GM18507 (cell line): ENCODE measurements around the gene F5.
"Not testable (repeated sequence)": the region's sequence is repeated elsewhere in the genome, so short reads cannot be mapped to it uniquely, and the experiment has no call there.

Source experiments
- DNase-seq: peaks from one replicate; pipeline ENCODE4 v3.0.0; 2011; ENCODE audit warnings: low read depth; ENCODE audit not compliant: insufficient read length; ENCODE audit errors: extremely low spot score
- FAIRE-seq: peaks from 2 replicates; lab custom pipeline; 2011; peaks lifted over from hg19 to GRCh38; lab: Jason Lieb, UNC

The F5 gene

DNA sequence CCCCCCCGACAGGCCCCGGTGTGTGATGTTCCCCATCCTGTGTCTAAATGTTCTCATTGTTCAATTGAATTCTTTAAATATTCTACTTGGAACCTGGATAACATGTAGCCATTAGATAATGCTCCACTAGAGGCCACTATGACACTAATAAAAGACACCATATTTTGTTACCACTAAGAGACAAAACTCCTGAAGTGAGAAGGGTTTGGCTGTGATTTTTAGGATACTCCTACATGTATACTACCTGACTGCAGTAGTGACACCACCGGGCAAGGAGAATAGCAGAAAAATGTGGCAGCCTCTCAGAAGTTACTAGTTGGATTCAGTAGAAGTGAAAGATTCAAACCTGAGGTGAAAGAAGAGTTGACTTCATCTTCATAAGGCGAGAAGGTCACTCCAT, 36.0 kb downstream of the F5 start:
- peak; percentile 3 for DNase-seq
- peak; percentile 77 for FAIRE-seq

DNA sequence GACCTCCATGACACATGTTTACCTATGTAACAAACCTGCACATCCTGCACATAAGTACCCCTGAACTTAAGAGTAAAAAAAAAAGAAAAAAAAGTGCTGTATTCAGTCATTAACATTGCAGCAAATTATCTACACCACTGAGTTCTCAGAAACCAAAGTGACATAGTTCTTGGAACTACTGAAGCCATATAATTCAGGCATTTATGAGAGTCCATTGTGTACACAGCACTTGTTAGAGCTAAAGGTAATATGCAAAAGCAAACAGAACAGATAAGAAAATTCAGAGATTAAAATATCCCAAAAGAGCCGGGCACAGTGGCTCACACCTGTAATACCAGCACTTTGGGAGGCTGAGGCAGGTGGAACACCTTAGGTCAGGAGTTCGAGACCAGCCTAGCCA, 38.0 kb downstream of the F5 start:
- FAIRE-seq (no peak), DNase-seq (no peak)

DNA sequence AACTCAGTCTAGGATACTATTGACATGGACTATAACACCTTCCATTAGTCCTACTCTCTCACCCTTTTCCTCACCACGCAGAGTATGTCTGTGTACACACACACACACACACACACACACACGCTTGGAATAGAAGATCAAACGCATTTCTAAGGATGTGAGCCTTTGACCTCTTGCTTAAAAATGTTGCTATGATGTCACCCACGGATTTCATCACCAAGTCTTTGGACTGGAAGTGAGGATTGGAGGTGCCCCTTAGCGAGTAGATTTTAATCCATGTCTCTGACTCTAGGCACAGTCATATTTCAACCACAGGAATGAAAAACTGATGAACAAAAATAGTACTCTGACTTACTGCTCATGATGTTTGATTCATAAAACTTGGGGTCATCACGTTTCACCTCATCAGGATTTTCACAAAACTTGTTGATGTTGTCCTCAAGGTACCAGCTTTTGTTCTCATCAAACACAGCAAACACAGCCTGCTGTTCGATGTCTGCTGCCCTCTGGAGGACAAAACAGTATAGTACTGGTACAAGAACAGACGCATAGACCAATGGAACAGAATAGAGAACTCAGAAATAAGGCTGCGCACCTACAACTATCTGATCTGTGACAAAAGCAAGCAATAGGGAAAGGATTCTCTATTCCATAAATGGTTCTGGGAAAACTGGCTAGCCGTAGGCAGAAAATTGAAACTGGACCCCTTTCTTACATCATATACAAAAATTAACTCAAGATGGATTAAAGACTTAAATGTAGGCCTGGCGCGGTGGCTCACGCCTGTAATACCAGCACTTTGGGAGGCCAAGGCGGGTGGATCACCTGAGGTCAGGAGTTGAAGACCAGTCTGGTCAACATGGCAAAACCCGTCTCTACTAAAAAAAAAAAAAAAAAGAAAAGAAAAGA, 39.9 kb downstream of the F5 start:
- DNase-seq, result peak; percentile 5
- peak; percentile 91 for FAIRE-seq

DNA sequence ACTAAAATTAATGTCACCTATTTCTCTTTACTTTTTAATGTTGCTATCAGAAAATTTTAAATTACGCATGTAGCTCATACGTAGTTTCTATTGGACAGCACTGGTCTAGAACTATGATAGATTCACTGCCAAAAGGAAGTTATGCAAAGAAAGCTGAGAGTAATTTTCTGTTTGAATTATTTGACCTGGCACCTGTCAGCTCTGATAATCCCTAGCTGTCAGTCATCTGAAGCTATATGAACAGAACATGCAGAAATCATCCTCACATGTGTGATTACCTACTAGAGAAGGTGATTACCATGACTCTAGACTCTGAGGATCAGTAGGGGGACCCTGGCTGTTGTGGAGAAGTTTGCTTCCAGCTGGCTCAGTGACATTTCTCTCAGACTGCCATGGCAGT, 40.8 kb downstream of the F5 start:
- FAIRE-seq (no peak), DNase-seq (no peak)

DNA sequence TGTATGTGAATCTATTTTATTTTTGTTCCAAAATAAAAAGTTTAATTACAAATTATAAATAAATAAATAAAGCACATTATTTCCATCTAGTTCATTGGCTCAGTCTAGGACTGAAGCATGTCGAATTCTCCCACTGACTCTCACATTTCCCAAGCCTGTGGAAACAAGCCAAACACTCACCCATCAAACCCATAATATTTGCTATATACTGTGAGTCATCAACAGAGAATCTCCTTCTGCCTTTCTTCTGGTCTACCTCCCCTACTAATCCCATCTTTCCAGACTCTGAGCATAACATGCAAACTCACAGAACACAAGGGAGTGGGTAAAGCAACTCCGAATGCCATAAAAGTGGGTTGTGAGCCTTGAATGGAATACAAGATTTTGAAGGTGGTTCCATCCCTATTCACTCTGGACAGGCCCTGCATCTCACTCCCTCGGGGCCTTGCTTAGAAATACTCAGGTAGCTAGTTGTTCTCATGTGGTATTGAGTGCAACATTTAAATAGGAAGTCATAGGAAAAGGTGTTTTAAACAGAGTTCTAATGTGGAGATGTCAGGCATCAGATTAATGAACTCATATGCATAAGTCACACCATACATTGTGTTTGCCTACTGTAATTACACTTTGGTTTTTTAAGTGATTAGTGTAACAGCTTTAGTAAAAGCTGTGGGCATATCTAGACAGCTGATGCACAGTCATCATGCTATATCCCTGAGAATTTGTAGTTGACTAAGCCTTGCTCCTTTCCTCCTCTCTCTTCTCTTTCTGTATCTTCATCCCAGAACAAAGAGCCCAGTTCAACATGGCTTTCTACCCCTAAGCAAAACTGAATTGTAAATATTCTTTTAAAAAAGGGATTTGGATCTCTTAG, 47.0 kb downstream of the F5 start:
- FAIRE-seq (no peak), DNase-seq (no peak)

DNA sequence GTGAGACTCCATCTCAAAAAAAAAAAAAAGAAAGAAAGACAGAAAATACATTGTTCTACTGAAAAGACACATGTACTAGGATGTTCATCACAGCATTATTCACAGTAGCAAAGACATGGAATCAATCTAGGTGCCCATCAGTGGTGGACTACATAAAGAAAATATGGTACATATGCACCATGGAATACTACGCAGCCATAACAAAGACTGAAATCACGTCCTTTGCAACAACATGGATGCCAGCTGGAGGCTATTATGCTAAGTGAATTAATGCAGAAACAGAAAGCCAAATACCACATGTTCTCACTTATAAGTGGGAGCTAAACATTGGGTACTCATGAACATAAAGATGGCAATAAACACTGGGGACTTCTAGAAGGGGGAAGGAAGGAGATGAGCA, 51.6 kb downstream of the F5 start:
- no peak for FAIRE-seq
- DNase-seq, result no peak

DNA sequence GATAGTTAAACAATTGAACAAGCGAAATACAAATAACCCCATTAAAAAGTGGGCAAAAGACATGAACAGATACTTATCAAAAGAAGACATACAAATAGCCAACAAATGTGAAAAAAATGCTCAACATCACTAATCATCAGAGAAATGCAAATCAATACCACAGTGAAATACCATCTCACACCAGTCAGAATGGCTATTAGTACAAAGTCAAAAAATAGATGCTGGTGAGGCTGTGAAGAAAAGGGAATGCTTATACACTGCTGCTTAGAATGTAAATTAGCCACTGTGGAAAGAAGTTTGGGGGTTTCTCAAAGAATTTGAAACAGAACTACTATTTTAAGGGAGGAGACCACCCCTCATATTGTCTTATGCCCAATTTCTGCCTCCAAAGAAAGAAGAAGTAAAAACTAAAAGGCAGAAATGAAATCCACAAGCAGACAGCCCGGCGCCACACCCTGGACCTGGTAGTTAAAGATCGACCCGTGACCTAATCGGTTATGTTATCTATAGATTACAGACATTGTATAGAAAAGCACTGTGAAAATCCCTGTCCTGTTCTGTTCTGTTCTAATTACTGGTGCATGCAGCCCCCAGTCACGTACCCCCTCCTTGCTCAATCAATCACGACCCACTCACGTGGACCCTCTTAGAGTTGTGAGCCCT, 52.6 kb downstream of the F5 start:
- not testable (repeated sequence) for FAIRE-seq

DNA sequence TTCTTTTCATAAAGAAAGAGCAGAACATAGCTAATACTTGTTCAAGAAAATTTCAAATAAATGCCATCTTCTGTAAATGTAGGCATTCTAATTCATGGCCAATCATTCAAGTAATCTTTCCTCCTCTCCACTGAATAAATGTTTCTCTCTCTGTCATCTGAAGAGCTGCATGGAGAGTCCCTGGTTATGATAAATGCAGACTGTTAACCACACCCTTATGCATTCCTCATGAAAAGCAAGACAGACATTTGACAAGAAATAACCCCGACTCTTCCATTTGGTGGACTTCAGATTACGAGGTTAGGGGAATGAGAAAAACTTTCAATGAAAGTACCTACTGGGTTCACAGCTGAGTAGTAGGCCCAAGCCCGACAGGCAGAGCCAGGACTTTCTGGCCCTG, 55.8 kb downstream of the F5 start:
- no peak for DNase-seq

More for the DNA sequence above, 52.6 kb downstream of the F5 start:
- not testable (repeated sequence) for DNase-seq

DNA sequence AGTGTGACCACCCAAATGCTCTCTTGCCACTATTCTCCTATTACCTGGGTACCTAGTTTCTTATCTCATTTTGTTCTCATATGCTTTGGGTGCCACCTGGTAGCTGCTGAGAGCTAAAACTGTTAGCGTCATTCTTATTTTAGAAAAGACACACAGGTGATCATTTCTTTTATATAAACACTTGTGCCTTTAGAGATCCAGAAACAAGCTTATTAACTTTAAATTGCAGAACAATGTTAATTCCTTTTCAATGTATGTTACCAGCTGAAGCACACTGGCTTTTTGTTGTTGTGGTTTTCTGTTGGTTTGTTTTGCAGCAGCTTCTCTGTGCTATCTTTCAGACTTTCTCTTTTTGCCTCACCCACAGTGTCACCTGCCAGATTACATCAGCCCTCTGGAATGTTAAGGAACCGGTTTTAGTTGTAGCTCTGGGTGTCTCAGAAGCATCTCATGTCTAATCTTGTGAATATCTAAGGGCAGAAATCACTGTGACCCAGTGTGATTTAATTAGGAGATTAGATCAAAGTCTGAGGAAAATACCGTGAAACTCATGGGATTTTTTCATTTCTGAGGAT, 57.1 kb downstream of the F5 start:
- DNase-seq (no peak), FAIRE-seq (no peak)

More for the DNA sequence above, 55.8 kb downstream of the F5 start:
- no peak for FAIRE-seq

DNA sequence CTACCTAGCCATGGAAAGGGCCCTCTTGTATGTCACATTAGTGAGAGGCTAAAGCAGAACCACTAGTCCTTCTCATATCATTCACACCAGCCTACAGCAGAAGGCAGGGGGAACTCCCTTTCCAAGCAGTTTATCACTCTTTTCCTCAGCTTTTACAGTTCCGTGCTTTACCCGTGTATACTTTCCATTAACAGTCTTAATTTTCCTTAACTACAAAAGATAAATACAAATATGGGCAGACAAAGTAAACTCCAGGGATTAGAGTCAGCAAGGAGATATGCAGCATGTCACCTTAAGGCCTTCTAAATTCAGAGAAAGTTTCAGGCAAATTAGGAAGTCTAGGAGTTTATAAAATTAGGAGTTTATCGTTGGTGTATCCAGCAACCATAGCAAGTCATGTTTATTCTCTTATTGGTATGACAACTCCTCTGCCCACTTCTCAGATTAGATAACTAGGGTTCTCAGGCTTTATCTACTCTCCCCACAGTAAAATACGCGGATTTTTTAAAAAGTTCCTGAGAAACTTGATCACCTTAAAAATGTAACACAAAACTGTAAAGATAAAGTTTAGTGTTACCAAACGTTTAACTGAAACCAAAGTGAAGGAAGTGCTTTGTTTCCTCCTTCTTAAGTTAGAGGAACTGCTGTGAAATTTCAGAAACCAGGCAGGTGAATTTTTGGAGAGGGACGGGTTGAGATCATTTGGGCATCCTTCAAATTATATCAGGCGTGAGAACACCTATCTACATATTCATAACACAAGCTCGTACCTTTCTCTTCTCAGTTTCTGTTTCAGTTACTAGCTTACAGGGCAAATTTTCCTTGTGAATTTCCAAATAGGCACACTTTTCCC, 57.8 kb downstream of the F5 start:
- no peak for FAIRE-seq
- DNase-seq, result no peak

DNA sequence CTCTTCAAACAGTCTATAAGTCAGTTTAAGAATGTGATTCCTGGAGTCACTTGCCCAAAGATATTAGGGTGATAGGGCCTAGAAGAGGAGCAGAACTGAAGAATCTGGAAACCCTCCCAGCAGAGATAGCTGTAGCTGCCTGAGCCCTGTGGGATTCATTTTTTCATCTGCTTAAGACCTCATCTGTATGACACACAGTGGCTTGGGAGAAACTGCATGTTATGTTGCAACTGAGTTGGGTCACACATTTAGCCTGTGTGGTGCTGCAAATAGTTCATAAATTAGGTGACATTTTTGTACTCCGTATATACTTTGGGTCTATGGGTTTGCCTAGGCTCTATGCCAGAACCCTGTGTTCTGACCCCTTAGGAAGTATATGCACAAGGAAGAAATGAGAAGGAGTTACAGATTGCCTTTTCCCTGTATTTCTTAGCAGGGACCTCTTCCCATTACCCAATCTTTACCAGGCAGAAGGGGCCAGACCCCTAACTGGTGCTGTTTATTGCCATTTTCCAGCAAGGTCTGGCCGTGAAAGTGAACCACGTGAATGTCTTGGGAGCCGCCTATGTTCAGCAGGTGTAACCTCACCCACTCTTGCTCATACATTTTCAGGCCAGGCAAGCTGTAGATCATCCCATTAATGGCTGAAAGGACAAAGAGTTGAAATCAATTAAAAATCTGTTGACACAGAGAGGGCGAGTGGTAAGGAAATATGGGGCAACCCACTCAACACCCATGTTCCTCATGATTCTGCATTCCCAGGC, 58.6 kb downstream of the F5 start:
- DNase-seq (no peak), FAIRE-seq (no peak)

DNA sequence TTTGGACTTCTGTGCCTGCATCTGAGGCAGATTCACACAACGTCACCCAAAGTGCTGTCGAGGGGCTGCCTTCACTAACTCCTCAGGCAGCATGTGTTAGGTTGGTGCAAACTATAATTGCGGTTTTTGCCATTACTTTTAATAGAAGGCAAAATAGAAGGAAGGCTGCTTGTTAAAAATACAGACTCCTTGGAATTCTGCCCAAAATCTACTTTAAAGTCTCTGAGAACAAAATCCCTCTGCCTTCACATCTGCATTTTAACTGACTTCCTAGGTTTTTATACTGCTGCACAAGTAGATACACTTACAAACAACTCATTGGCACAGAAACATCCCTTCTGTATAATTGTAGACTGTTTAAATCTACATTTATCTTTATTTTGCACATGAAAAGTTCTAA, 59.3 kb downstream of the F5 start:
- DNase-seq (no peak), FAIRE-seq (no peak)

DNA sequence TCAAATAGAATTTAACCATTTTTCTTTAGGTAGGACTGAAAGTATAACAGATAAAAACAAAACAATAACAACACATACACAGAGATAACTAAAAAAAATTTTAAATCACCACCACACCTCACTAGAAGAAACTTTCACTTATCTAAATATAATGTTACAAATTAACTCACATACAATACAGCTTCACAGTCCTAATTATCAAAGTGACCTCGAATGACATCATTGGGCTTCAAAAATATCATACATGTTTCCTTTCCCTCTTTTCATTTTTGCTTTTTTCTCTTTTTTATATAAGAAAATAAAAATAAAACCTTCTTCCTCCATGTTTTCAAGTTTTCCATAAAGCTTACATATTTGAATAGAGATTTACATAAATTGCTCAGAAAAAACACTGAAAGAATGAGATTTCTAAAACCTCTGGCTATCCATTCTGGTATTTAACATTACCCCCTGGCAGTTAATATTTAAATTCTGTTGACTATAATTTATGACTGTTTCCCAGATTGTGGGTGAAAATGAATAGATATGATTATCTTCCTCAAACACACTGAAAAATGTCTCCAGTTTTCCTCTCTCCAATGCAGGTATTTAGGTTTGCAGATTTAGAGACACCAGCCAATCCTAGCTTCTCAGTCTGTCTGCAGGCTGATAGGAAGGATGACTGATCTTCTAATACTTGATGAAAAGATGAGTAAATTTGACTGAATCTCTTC, 60.0 kb downstream of the F5 start:
- DNase-seq (no peak), FAIRE-seq (no peak)

DNA sequence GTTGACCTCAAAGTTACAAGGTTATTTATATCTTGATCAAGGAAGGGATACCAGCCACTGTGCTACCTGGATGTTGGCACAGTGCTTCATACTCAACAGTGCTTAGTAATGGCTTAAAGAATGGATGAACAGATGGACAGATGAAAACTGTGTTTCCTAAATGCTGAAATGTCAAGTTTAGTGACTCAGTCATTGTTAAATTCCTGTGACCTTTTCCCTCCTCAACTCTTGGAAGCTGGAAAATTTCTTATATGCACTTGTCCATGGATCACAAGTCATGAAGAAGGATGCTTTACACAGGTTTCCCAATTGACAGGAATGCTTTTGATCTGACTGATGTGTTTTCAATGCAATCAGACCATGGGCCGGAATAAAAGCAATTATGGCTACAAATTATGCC, 60.9 kb downstream of the F5 start:
- DNase-seq (no peak), FAIRE-seq (no peak)

DNA sequence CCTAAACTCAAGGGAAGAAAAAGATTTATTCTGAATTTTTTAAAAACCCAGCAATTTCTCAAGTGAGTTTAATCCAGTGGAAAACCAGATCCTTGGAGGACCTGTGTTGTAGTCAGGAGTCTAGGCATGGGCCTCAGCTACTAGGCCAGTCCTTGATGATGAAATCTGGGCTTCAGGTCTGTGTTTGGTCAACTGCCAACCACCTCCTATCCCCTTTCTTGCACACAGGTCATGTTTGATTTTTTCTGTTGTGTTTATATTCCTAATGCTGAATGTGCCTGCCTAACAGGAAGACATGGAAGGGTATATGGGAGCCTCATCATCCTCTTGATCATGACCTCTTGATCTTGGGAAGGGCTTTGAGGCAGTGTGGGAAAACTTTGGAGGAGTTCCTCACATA, 62.4 kb downstream of the F5 start:
- no peak for FAIRE-seq

DNA sequence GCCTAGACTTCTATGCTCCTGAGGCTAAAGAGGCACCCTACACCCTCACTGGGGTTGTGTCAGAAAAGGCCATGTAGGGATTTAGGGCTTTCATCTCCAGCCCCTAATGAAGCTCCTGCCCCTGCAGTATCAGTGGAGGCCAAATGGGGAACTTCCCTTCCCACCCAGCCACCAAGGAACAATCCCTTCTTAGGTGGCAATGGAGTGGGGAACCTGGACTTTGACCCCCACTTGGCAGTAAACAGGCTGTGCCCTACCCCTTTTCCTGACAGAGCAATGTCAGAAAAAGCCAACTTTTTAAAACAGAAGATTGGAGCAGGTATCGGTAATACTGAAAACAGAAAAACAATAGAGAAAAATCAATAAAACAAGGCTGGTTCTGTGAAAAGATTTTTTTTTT, 65.1 kb downstream of the F5 start:
- no peak for FAIRE-seq
- DNase-seq, result no peak

More for the DNA sequence above, 62.4 kb downstream of the F5 start:
- DNase-seq, result no peak

DNA sequence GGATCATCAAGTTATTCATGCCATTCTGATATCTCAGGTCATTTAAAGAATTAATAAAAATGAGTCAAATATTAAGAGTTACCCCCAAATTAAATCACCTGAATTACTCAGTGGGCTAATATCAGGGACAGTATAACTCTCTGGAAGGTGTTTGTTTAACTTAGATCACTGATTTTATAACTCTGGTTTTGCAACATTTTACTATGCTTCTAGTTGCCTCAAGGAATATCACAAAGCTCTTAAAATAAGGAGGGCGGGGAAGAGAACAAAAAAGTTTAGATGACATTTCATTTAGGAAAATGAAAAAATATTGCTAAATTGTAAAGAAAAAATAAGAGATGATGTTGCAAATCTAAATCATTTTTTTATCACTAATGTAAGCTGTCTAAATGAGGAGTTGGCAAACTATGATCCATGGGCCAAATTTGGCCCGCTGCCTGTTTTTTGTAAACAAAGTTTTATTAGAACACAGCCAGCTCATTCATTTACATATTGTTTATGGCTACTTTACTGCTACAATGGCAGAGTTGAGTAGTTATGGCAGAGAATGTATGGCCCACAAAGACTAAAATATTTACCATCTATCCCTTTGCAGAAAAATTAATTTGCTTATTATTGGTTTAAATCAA, 68.6 kb downstream of the F5 start:
- no peak for DNase-seq
- no peak for FAIRE-seq
